ENCODE measurements around the gene USP25.

DNA sequence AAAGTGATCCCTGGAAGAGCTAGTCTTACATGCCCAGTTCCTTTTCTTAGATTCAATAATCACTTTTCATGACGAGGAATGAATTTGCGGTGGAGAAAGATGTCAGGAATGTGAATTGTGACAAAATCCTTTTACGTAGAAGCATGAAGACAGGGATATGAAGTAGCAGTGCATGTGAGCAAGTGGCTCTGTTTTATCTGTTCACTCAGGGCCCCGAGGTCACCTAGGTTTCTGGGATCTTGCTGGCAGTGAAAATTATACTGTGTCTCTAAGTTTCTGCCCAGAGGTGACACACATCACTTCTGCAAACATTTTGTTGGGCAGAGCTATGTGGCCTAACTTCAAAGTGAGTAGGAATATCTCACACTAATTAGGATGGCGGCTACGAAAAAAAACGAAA, 79.3 kb downstream of the USP25 start:
- TF ChIP-seq CTCF (IDR thresholded peaks at IDR 0.05) (no peak), POLR2AphosphoS5 (IDR thresholded peaks at IDR 0.05) (no peak)
